Loucy (cell line): ENCODE data around the gene DOCK8.

Experiments used
- CTCF ChIP-seq: fragments of 200-600 bp; sonication (generic); conservative IDR thresholded peaks from 2 replicates; pipeline ENCODE4 v1.5.1; 2014; ENCODE audit warnings: mild to moderate bottlenecking, antibody characterized with exemption, low read length
- EZH2phosphoT487 ChIP-seq: fragments of 200-600 bp; IDR thresholded peaks from 2 replicates; pipeline ENCODE4 v1.6.1; 2018; ENCODE audit warnings: antibody characterized with exemption, mild to moderate bottlenecking, moderate library complexity, borderline replicate concordance

- no peak for TF ChIP-seq CTCF
- no peak for TF ChIP-seq EZH2phosphoT487
Measured at GRCh38 chr9:253539-253938, 38.9 kb downstream of the DOCK8 start.
